NCI-H146 treated with DMSO at 0.1 percent for 48 hours (cell line): Measurements from ENCODE around the gene C2.

Source experiments
- DNase-seq: peaks from one replicate; lab custom pipeline; 2025; ENCODE audit not compliant: unreplicated experiment; lab: John Stamatoyannopoulos, UW

C2 gene

DNA sequence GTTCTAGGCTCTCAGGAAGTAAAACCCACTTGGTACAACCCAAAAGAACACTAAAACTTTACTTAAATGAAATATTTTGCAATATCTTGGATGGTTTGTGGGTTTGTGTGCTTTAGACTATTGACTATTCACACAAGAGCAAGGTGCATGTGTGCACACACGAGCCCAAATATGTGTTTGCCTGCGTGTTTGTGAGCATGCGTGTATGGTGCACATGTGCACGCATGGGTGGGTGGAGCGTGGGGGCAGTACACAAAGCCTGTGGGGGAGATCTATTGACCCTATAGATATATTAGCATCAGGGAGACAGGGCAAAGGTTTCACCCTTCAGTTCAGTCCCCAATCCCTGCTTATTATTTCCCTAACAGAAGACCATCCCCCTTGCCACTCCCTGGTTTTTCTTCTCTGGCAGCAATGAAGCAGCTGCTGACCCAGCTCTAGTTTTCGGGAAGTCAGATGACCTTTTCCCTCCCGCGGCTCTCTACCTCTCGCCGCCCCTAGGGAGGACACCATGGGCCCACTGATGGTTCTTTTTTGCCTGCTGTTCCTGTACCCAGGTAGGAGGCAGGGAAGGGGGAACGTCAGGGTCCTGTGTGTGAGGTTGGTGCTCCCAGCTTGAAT, at the start of gene C2:
Gene C2 (plus strand): TSS at position 476 of the 621 bp plus-strand sequence. CDS start 36 bp downstream, at position 512.
- no peak for DNase-seq

DNA sequence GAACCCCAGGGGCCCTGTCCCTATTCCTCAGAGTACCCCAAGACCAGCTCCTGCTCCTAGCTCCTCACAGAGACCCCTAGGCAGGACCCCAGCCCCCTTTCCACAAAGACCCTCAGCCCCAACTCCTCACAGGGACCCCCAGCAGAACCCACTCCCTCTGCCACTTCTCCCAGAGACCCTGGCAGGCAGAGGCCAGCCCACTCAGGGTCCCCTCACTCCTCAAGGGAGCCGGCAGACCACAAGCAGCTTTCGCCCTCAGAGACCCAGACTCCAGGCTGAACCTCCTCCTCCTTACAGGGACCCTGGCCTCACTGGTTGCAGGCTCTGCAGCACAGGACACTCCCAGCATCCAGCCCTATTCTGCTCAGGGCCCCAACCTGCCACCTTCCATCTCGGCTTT, 49.3 kb upstream of the C2 start:
- no peak for DNase-seq

- no peak for DNase-seq
Measured at GRCh38 chr6:31878726-31879125, 48.8 kb upstream of the C2 start, which contains the start of gene SLC44A4. Gene SLC44A4 (minus strand): TSS chr6:31878997. CDS start chr6:31878980, 17 bp downstream.

GRCh38 chr6:31879143-31879542, 48.4 kb upstream of the C2 start:
- no peak for DNase-seq

DNA sequence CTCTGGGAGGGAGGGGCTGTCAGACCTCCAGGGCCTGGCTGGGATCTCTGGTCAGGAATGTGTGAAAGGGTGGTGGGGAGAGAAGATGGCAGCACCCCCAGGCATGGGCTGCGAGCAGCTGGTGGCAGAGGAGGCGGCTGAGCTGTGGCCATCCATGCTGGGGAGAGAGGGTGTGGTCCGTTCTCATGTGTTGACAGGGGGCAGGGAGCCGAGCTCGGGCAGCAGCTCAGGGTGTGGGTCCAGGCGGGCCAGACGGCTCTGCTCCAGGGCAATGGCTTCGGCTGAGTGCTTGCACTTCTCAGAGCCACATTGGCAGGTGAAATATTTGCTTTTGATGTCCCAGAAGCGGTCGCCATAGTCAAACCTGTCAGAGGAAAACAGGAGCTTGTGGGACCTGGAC, 47.6 kb upstream of the C2 start:
- DNase-seq = no peak

DNA sequence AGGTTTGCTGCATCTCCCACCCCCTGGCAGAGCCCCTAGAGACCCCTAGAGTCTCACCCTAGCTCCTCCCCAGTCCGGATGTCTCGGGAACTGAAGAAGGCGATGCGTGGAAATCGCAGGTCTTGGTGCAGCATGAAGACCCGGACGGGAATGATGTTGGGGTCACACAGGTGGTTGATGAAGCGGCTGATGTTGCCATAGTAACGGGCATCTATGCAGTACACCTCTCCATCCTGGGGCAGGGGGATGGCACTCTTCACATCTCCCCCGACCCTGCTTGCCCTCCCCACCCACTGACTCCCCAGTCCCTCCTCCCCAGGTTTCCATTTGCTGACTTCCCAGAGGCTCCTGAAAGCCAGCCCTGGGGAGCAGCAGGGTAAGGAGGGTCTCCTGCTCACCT, 46.9 kb upstream of the C2 start:
- no peak for DNase-seq

GRCh38 chr6:31881136-31881859, 46.2 kb upstream of the C2 start:
- no peak for DNase-seq

- DNase-seq = no peak
Measured at GRCh38 chr6:31882344-31882743, 45.2 kb upstream of the C2 start.

GRCh38 chr6:31883676-31884075, 43.8 kb upstream of the C2 start:
- no peak for DNase-seq

- no peak for DNase-seq
Measured at GRCh38 chr6:31884528-31885035, 42.9 kb upstream of the C2 start.

DNA sequence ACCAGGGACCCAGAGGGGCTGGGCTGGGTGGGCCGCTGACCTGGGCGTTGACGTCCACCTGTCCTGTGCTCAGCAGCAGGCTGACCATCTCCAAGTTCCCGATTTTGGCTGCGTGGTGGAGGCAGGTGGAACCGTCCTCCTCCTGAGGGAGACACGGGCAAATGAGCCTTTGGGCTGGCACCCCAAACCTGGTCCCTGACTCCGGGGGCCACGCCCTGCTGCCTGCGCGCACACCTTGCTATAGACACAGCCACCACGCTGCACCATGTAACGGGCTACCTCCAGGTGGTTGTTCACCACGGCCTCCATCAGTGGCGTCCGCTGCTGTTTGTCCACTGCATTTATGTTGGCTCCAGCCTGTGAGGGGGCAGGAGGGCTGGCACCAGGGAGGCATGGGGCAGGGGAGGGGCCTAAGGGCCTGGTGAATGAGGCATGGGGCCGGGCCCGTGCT, 41.0 kb upstream of the C2 start:
- DNase-seq = no peak

GRCh38 chr6:31887173-31888007, 40.1 kb upstream of the C2 start:
- no peak for DNase-seq

- no peak for DNase-seq
Measured at GRCh38 chr6:31888276-31889258, 39.0 kb upstream of the C2 start.

GRCh38 chr6:31889331-31889972, 38.1 kb upstream of the C2 start:
- no peak for DNase-seq

DNA sequence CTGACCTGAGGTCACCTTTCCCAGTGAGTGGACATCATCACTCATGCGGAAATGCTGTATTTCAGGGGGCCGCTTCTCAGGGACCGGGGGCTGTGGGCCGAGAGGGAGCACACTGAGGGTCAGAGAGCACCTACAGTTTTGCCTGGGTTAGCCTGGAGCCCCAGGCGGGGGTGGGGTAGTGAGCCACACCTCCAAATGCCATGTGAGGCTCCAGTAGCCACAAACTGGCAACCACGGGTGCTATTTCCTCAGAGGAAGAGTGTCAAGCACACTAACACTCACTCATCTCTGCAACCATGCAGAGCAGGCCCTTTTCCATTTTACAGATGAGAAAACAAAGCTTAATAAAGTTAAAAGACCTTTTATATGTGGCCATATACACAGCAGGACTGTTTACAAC, 34.7 kb upstream of the C2 start:
- no peak for DNase-seq

DNA sequence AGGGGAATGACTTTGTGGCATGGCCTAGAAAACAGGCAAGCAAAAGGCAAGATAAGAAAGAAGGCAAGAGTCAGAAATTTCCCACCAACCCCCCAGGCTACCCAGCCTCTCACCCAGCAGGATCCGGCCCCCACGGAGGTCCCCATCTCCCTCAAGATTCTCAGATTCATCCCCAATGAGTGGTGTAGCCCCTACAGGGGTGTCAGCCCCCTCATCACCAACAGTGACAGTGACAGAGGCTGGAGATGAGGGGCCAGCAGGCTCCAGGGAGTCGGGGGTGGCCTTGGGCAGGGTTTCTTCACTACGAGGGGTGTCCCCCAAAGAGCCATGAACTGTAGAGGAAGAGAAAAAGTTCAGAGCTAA, 31.0 kb upstream of the C2 start:
- DNase-seq = no peak

GRCh38 chr6:31896856-31897611, 30.5 kb upstream of the C2 start:
- DNase-seq = no peak

- peak; percentile 48 for DNase-seq
Measured at GRCh38 chr6:31897612-31898382, 29.7 kb upstream of the C2 start, which contains the start of gene EHMT2. Gene EHMT2 (minus strand): TSS chr6:31897698. CDS start chr6:31897677, 21 bp downstream.
